GM21360 (cell line): ENCODE data around the gene SPPL2A.

Experiments
- ATAC-seq: cut with Tn5 transposase; IDR thresholded peaks from one replicate; pipeline ENCODE4 v1.9.1; 2021; ENCODE audit warnings: mild to moderate bottlenecking, moderate library complexity; ENCODE audit not compliant: unreplicated experiment

Gene SPPL2A

GRCh38 chr15:50687302-50687902 is 78.1 kb downstream of the SPPL2A start:
- ATAC-seq: peak; percentile 0

GRCh38 chr15:50686469-50687301 is 78.8 kb downstream of the SPPL2A start, which contains the start of gene TRPM7:
TRPM7 (minus strand) TSS chr15:50686797; CDS start chr15:50686533, 264 bp downstream.
- ATAC-seq: peak; percentile 76

- ATAC-seq: peak; percentile 59
Observed at GRCh38 chr15:50685976-50686468, 79.5 kb downstream of the SPPL2A start.

GRCh38 chr15:50685191-50685975 is 80.1 kb downstream of the SPPL2A start:
- no peak for ATAC-seq

GRCh38 chr15:50681467-50681866 is 84.0 kb downstream of the SPPL2A start:
- ATAC-seq: no peak

GRCh38 chr15:50676799-50677483 is 88.6 kb downstream of the SPPL2A start:
- ATAC-seq: no peak

GRCh38 chr15:50675535-50676144 is 89.9 kb downstream of the SPPL2A start:
- ATAC-seq: no peak

- no peak for ATAC-seq
Observed at GRCh38 chr15:50670115-50670514, 95.4 kb downstream of the SPPL2A start.

- ATAC-seq: no peak
Observed at GRCh38 chr15:50669611-50670010, 95.9 kb downstream of the SPPL2A start.

- no peak for ATAC-seq
Observed at GRCh38 chr15:50665938-50666337, 99.6 kb downstream of the SPPL2A start.

- no peak for ATAC-seq
Observed at GRCh38 chr15:50655555-50655954, 110.0 kb downstream of the SPPL2A start.

- no peak for ATAC-seq
Observed at GRCh38 chr15:50653156-50653743, 112.3 kb downstream of the SPPL2A start.

GRCh38 chr15:50652671-50653070 is 112.8 kb downstream of the SPPL2A start:
- no peak for ATAC-seq
